BLaER1 treated with 17β-estradiol and CSF1 and Interleukin-3, amounts not matched to agents 10 nM and 100 nM (cell line): ENCODE data around the gene SPACA7.

Source experiments
- H3K27ac ChIP-seq, 11 experiments: shearing (Covaris generic); formaldehyde crosslinking; 2 replicates each; pipeline ENCODE4 v1.8.1; 2022
- H3K27me3 ChIP-seq, 11 experiments: shearing (Covaris generic); formaldehyde crosslinking; 2 replicates each; pipeline ENCODE4 v1.8.1; 2022
- H3K36me3 ChIP-seq, 11 experiments: shearing (Covaris generic); formaldehyde crosslinking; 2 replicates each; pipeline ENCODE4 v1.8.1; 2022
- H3K4me1 ChIP-seq, 10 experiments: shearing (Covaris generic); formaldehyde crosslinking; 2 replicates each; pipeline ENCODE4 v1.8.1; 2022
- H3K4me2 ChIP-seq, 11 experiments: shearing (Covaris generic); formaldehyde crosslinking; 2 replicates each; pipeline ENCODE4 v1.8.1; 2022
- H3K4me3 ChIP-seq, 10 experiments: shearing (Covaris generic); formaldehyde crosslinking; 2 replicates each; pipeline ENCODE4 v1.8.1; 2022
- H3K9ac ChIP-seq, 11 experiments: shearing (Covaris generic); formaldehyde crosslinking; 2 replicates each; pipeline ENCODE4 v1.8.1; 2022
- H3K9me3 ChIP-seq, 11 experiments: shearing (Covaris generic); formaldehyde crosslinking; replicated peaks in 1 of 11; 2 replicates each; pipeline ENCODE4 v1.8.1; 2022
- H4K20me1 ChIP-seq, 11 experiments: shearing (Covaris generic); formaldehyde crosslinking; 2 replicates each; pipeline ENCODE4 v1.8.1; 2022
- Cebpa-rat ChIP-seq, 11 experiments: shearing (Covaris generic); IDR thresholded peaks; 2 replicates each; pipeline ENCODE4 v1.8.1; 2022

The SPACA7 gene

DNA sequence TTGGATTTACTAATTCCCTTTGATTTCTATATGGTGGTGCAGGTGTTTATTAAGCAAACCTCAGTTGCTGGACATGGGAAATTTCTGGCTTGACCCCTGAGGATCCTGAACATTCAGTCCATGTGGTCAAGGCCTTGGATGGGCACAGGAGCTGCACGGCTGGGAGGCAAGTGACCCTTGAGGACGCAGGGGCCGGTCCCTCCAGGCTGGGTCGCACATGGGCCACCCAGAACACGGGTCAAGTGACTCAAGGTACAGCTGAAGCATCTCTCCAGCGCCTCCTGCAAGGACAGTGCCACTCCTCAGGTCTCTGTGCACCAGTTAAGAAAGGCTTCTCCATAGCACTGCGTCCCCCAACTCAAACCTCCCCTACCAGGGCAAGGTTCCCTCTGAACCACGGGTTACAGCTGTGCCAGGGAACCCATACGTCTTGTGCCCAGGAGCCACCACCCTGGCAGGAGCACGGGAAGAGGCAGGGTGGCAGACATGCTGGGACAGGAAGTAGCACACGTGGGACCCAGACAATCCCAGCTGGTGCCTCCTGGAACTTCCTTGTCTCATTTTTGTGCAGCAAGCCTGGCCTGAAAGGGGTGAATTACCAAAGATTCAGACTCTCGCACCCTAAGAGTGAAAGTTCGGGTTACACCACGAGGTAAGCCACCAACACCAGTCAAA, 93.1 kb downstream of the SPACA7 start:
- Histone ChIP-seq H3K9ac (no peak overlapping the region), H3K9me3 (peaks cover 5 to 29% (median 11%) of the 10 kb centered on the region in 11 experiments; a peak in 17 of 22 replicates), H3K27ac (no peak overlapping the region; a peak in 1 of 22 replicates), H4K20me1 (no peaks in the 10 kb centered on the region), H3K36me3 (peaks cover 0 to 17% (median 0%) of the 10 kb centered on the region in 11 experiments; a peak in 2 of 22 replicates), H3K4me1 (peaks cover 7 to 10% (median 10%) of the 10 kb centered on the region in 10 experiments; a peak in 16 of 20 replicates), H3K4me3 (no peak overlapping the region), H3K27me3 (no peaks in the 10 kb centered on the region), H3K4me2 (peak overlapping the region in 8 of 11 experiments; percentile 9 to 51 (median 40); a peak in 9 of 22 replicates)
- TF ChIP-seq Cebpa-rat (IDR thresholded peaks at IDR 0.05): no peak

DNA sequence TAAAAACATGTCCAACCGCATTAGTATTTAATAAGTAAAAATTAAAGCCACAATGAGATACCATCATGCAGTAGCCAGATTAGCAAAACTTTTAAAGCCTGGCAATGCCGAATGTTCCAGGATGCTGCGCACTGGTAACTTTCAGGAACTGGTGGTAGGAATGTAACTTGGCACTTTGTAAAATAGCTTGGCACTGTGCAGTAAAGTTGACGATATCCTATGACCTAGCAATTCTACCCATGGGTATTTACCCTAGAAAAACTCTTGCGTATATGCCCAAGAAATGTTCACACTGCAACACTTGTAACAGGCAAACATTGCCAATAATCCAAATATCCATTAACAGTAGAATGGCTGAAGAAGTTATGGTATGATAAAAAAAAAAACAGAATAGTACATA, 97.7 kb downstream of the SPACA7 start:
- TF ChIP-seq Cebpa-rat (IDR thresholded peaks at IDR 0.05): no peak
- H3K9me3 ChIP-seq: peaks cover 5 to 29% (median 11%) of the 10 kb centered on the region in 11 experiments; a peak in 17 of 22 replicates
- H3K4me3 ChIP-seq: no peak overlapping the region
- peaks cover 7 to 10% (median 10%) of the 10 kb centered on the region in 10 experiments; a peak in 16 of 20 replicates for H3K4me1 ChIP-seq
- H4K20me1 ChIP-seq: no peaks in the 10 kb centered on the region
- H3K4me2 ChIP-seq: no peak overlapping the region
- peaks cover 0 to 17% (median 0%) of the 10 kb centered on the region in 11 experiments; a peak in 2 of 22 replicates for H3K36me3 ChIP-seq
- H3K27me3 ChIP-seq: no peaks in the 10 kb centered on the region
- H3K27ac ChIP-seq: no peak overlapping the region
- H3K9ac ChIP-seq: no peak overlapping the region

DNA sequence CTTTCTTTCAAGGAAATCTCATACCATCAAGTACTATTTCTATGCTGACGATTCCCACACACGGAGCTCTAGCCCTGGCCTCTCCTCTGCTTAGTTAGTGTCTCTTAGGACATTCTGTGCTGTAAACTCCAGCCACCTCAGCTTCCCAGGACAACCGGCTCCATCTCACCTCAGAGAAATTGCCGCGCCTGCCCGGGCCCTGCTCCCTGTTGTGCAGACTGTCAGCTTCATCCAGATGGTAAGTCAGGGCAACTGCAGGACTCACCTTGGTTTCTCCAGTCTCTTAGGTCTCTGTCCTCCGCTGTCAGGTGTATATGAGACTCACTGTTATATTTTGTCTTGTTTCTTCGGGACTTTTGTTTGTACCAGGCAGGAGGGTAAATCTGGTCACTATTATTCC, 98.7 kb downstream of the SPACA7 start:
- Histone ChIP-seq H3K27ac (no peak overlapping the region), H3K27me3 (no peaks in the 10 kb centered on the region), H3K9me3 (peaks cover 6 to 29% (median 11%) of the 10 kb centered on the region in 11 experiments; a peak in 17 of 22 replicates), H3K4me2 (no peak overlapping the region), H3K4me3 (no peak overlapping the region), H3K36me3 (peaks cover 0 to 17% (median 0%) of the 10 kb centered on the region in 11 experiments; a peak in 2 of 22 replicates), H4K20me1 (no peaks in the 10 kb centered on the region), H3K9ac (no peak overlapping the region), H3K4me1 (peaks cover 0 to 3% (median 3%) of the 10 kb centered on the region in 10 experiments; a peak in 13 of 20 replicates)
- no peak for TF ChIP-seq Cebpa-rat (IDR thresholded peaks at IDR 0.05)

DNA sequence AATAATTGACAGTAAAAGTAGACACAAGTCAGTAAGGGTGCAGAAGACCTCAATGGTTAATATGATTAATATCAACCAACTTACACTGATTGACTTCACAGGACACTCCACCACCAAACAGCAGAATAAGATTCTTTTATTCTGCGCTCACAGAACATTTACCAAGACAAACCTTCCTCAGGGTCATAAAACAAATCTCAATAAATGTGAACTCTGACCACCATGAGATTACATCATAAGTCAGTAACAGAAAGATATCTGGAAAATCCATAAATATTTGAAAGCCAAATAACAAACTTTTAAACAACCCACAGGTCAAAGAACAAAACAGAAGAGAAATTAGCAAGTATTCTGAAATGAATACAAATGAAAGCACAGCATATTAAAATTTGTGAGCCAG, 99.7 kb downstream of the SPACA7 start:
- no peaks in the 10 kb centered on the region for H3K4me1 ChIP-seq
- H3K27ac ChIP-seq: no peak overlapping the region
- H3K4me3 ChIP-seq: no peak overlapping the region
- peaks cover 9 to 27% (median 12%) of the 10 kb centered on the region in 11 experiments; a peak in 19 of 22 replicates for H3K9me3 ChIP-seq
- no peaks in the 10 kb centered on the region for H4K20me1 ChIP-seq
- no peaks in the 10 kb centered on the region for H3K27me3 ChIP-seq
- H3K4me2 ChIP-seq: no peak overlapping the region
- H3K9ac ChIP-seq: no peak overlapping the region
- H3K36me3 ChIP-seq: peaks cover 0 to 9% (median 0%) of the 10 kb centered on the region in 11 experiments; a peak in 1 of 22 replicates
- no peak for TF ChIP-seq Cebpa-rat (IDR thresholded peaks at IDR 0.05)

DNA sequence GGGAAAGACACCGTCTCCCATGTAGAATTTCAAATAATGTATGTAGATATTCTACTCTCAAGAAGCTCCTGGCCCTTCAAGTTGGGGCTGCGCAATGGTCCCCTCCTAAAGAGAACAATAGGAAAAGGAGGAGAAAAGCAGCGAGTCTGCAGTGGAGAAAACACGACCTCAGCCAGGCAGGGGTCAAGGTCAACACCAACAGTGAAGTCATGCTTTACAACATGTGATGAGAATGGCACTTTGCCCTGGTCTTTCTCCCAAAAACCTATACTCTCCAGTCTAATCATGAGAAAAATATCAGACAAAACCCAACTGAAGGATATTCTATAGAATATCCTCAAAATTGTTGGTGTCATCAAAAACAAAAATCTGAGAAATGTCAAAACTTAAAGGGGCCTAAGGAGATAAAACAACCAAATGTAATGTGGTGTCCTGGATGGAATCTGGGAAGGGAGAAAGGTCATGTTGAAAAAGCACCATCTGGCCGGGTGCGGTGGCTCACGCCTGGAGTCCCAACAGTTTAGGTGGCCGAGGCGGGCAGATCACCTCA, 101.0 kb downstream of the SPACA7 start:
- TF ChIP-seq Cebpa-rat (IDR thresholded peaks at IDR 0.05): no peak
- Histone ChIP-seq H3K36me3 (peaks cover 0 to 6% (median 0%) of the 10 kb centered on the region in 11 experiments; a peak in 1 of 22 replicates), H3K9ac (no peak overlapping the region), H3K9me3 (peaks cover 0 to 16% (median 6%) of the 10 kb centered on the region in 11 experiments; a peak in 16 of 22 replicates), H3K4me3 (no peak overlapping the region), H3K27ac (no peak overlapping the region), H3K27me3 (no peaks in the 10 kb centered on the region), H3K4me2 (no peak overlapping the region), H4K20me1 (no peaks in the 10 kb centered on the region), H3K4me1 (no peaks in the 10 kb centered on the region)

- Histone ChIP-seq H3K9me3 (peaks cover 0 to 14% (median 5%) of the 10 kb centered on the region in 11 experiments; a peak in 10 of 22 replicates), H3K9ac (no peak overlapping the region), H3K4me2 (no peak overlapping the region), H3K4me3 (no peak overlapping the region), H3K27me3 (no peaks in the 10 kb centered on the region), H3K27ac (no peak overlapping the region), H4K20me1 (no peaks in the 10 kb centered on the region), H3K4me1 (no peaks in the 10 kb centered on the region), H3K36me3 (peaks cover 7 to 20% (median 13%) of the 10 kb centered on the region in 11 experiments; a peak in 16 of 22 replicates)
- no peak for TF ChIP-seq Cebpa-rat (IDR thresholded peaks at IDR 0.05)
Measured at GRCh38 chr13:112479389-112479788, 103.2 kb downstream of the SPACA7 start.

GRCh38 chr13:112481458-112481857, 105.3 kb downstream of the SPACA7 start:
- H3K27me3 ChIP-seq: no peaks in the 10 kb centered on the region
- no peaks in the 10 kb centered on the region for H3K4me1 ChIP-seq
- TF ChIP-seq Cebpa-rat (IDR thresholded peaks at IDR 0.05): no peak
- peaks cover 0 to 14% (median 5%) of the 10 kb centered on the region in 11 experiments; a peak in 10 of 22 replicates for H3K9me3 ChIP-seq
- peaks cover 17 to 34% (median 28%) of the 10 kb centered on the region in 11 experiments for H3K36me3 ChIP-seq
- H4K20me1 ChIP-seq: peaks cover 0 to 1% (median 0%) of the 10 kb centered on the region in 11 experiments; a peak in 2 of 22 replicates
- H3K4me2 ChIP-seq: no peak overlapping the region
- no peak overlapping the region for H3K4me3 ChIP-seq
- H3K9ac ChIP-seq: no peak overlapping the region
- no peak overlapping the region for H3K27ac ChIP-seq

DNA sequence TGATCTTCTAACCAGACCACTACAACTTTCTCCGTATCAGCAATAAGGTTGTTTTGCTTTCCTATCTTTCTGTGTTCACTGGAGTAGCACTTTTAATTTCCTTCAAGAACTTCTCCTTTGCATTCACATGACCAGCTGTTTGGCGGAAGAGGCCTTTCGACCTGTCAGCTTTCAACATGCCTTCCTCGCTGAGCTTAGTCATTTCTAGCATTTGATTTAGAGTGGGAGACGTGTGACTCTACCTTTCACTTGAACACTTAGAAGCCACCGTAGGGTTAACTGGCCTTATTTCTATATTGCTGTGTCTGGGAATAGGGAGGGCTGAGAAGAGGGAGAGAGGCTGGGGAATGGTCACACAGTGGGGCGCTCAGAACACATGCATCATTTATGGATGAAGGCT, 107.1 kb downstream of the SPACA7 start:
- H3K27me3 ChIP-seq: no peaks in the 10 kb centered on the region
- H3K27ac ChIP-seq: no peak overlapping the region
- H4K20me1 ChIP-seq: peaks cover 0 to 5% (median 0%) of the 10 kb centered on the region in 11 experiments; a peak in 3 of 22 replicates
- no peak overlapping the region for H3K9ac ChIP-seq
- H3K36me3 ChIP-seq: peaks cover 25 to 52% (median 41%) of the 10 kb centered on the region in 11 experiments
- H3K4me3 ChIP-seq: no peak overlapping the region
- no peak overlapping the region for H3K4me2 ChIP-seq
- TF ChIP-seq Cebpa-rat (IDR thresholded peaks at IDR 0.05): no peak
- H3K9me3 ChIP-seq: peaks cover 0 to 14% (median 5%) of the 10 kb centered on the region in 11 experiments; a peak in 10 of 22 replicates
- H3K4me1 ChIP-seq: no peaks in the 10 kb centered on the region
